HG02981 (cell line): ENCODE data around the gene SSH2.

ENCODE experiments used
- ATAC-seq: cut with Tn5 transposase; IDR thresholded peaks from one replicate; pipeline ENCODE4 v1.9.1; 2021; ENCODE audit warnings: mild to moderate bottlenecking, moderate library complexity; ENCODE audit not compliant: unreplicated experiment

Gene SSH2

GRCh38 chr17:29642171-29642611, 287.8 kb downstream of the SSH2 start:
- ATAC-seq = no peak

GRCh38 chr17:29640981-29641642, 288.9 kb downstream of the SSH2 start:
- no peak for ATAC-seq

- ATAC-seq = no peak
These were observed 289.6 kb downstream of the SSH2 start for GRCh38 chr17:29640413-29640812.

- no peak for ATAC-seq
These were observed 296.1 kb downstream of the SSH2 start for GRCh38 chr17:29633886-29634285.

- no peak for ATAC-seq
These were observed 299.3 kb downstream of the SSH2 start for GRCh38 chr17:29630630-29631193.

GRCh38 chr17:29629839-29630238, 300.2 kb downstream of the SSH2 start:
- ATAC-seq = no peak

- ATAC-seq = no peak
These were observed 301.4 kb downstream of the SSH2 start for GRCh38 chr17:29628644-29629043.

- no peak for ATAC-seq
These were observed 302.1 kb downstream of the SSH2 start for GRCh38 chr17:29627951-29628350.

- ATAC-seq = no peak
These were observed 304.8 kb downstream of the SSH2 start for GRCh38 chr17:29625037-29625750.

- ATAC-seq = no peak
These were observed 305.4 kb downstream of the SSH2 start for GRCh38 chr17:29624586-29624985.

GRCh38 chr17:29623283-29623647, 306.8 kb downstream of the SSH2 start:
- no peak for ATAC-seq

- ATAC-seq = peak; percentile 46
These were observed 307.4 kb downstream of the SSH2 start, which contains the start of gene CORO6 for GRCh38 chr17:29622337-29623282. Gene CORO6, minus strand, starts transcription at chr17:29622912. Its CDS starts 1,491 bp downstream, at chr17:29621421.

GRCh38 chr17:29621751-29622194, 308.3 kb downstream of the SSH2 start:
- no peak for ATAC-seq

GRCh38 chr17:29620779-29621500, 309.1 kb downstream of the SSH2 start:
- ATAC-seq = no peak

GRCh38 chr17:29620271-29620670, 309.8 kb downstream of the SSH2 start:
- no peak for ATAC-seq

GRCh38 chr17:29619251-29619650, 310.8 kb downstream of the SSH2 start:
- ATAC-seq = no peak

- no peak for ATAC-seq
These were observed 311.6 kb downstream of the SSH2 start for GRCh38 chr17:29618272-29619065.

- ATAC-seq = no peak
These were observed 312.4 kb downstream of the SSH2 start for GRCh38 chr17:29617481-29618271.

- ATAC-seq = peak; percentile 46
These were observed 312.9 kb downstream of the SSH2 start for GRCh38 chr17:29617125-29617480.
